Mesenchymal stem cell (in vitro differentiated cells and primary cell): Measurements from ENCODE around the gene LRP1B.
"Not testable (repeated sequence)": the region's sequence is repeated elsewhere in the genome, so short reads cannot be mapped to it uniquely, and the experiment has no call there.

Experiments
- DNase-seq: peaks from one replicate; pipeline ENCODE4 v3.0.0-alpha.2; 2013
- H2AFZ ChIP-seq: one replicate; pipeline ENCODE4 v1.6.1; 2013; ENCODE audit warnings: low read depth, mild to moderate bottlenecking, control low read depth, inconsistent platforms, low read length, moderate library complexity
- H2AK5ac ChIP-seq: 2 replicates; pipeline ENCODE4 v1.6.1; 2013; ENCODE audit warnings: low read length, moderate library complexity, mild to moderate bottlenecking, inconsistent platforms; ENCODE audit not compliant: severe bottlenecking
- H2BK120ac ChIP-seq: one replicate; pipeline ENCODE4 v1.6.1; 2013; ENCODE audit warnings: low read depth, mild to moderate bottlenecking, inconsistent platforms, low read length, moderate library complexity
- H2BK12ac ChIP-seq, 2 experiments: one replicate each; pipeline ENCODE4 v1.6.1; 2013; ENCODE audit warnings: inconsistent platforms in 2 of 2, low read length in 2 of 2, mild to moderate bottlenecking in 2 of 2, moderate library complexity in 2 of 2, control low read depth in 1 of 2
- H2BK15ac ChIP-seq: one replicate; pipeline ENCODE4 v1.6.1; 2013; ENCODE audit warnings: mild to moderate bottlenecking, low read depth, inconsistent platforms; ENCODE audit not compliant: poor library complexity, severe bottlenecking
- H2BK5ac ChIP-seq: 2 replicates; pipeline ENCODE4 v1.6.1; 2013; ENCODE audit warnings: low read depth, mild to moderate bottlenecking, low read length, control low read depth, inconsistent platforms; ENCODE audit not compliant: poor library complexity, severe bottlenecking
- H3K14ac ChIP-seq, 2 experiments: one replicate each; pipeline ENCODE4 v1.6.1; 2013; ENCODE audit warnings: inconsistent platforms in 2 of 2, low read length in 2 of 2, control low read depth in 1 of 2, mild to moderate bottlenecking in 1 of 2, moderate library complexity in 1 of 2
- H3K18ac ChIP-seq, 2 experiments: one replicate each; pipeline ENCODE4 v1.6.1; 2013; ENCODE audit warnings: inconsistent platforms in 2 of 2, low read length in 2 of 2, control low read depth in 1 of 2, low read depth in 1 of 2, mild to moderate bottlenecking in 1 of 2
- H3K23ac ChIP-seq, 2 experiments: one replicate each; pipeline ENCODE4 v1.6.1; 2013; ENCODE audit warnings: inconsistent platforms in 2 of 2, low read length in 2 of 2, mild to moderate bottlenecking in 2 of 2, moderate library complexity in 2 of 2, control low read depth in 1 of 2
- H3K27ac ChIP-seq: 2 replicates; pipeline ENCODE4 v1.5.1; 2013; ENCODE audit warnings: mild to moderate bottlenecking, moderate library complexity, low read length, control low read depth, inconsistent platforms; ENCODE audit not compliant: poor library complexity, severe bottlenecking
- H3K27me3 ChIP-seq, 2 experiments: 2 replicates each; pipeline versions ENCODE4 v1.6.1 to v1.7.0; 2013; ENCODE audit warnings: low read length in 2 of 2, mild to moderate bottlenecking in 2 of 2, moderate library complexity in 2 of 2, control low read depth in 1 of 2, inconsistent platforms in 1 of 2; ENCODE audit not compliant: control insufficient read depth in 1 of 2, insufficient read depth in 1 of 2
- H3K36me3 ChIP-seq, 2 experiments: 2 replicates each; pipeline versions ENCODE4 v1.6.1 to v1.7.0; 2013; ENCODE audit warnings: low read length in 2 of 2, control low read depth in 1 of 2, inconsistent platforms in 1 of 2, low read depth in 1 of 2, mild to moderate bottlenecking in 1 of 2; ENCODE audit not compliant: insufficient read depth in 2 of 2, control insufficient read depth in 1 of 2
- H3K4ac ChIP-seq, 2 experiments: one replicate each; pipeline ENCODE4 v1.6.1; 2013; ENCODE audit warnings: inconsistent platforms in 2 of 2, low read length in 2 of 2, mild to moderate bottlenecking in 2 of 2, moderate library complexity in 2 of 2, control low read depth in 1 of 2, low read depth in 1 of 2
- H3K4me1 ChIP-seq: 2 replicates; pipeline ENCODE4 v1.6.1; 2013; ENCODE audit warnings: low read depth, low read length, control low read depth; ENCODE audit not compliant: control insufficient read depth, insufficient read depth
- H3K4me2 ChIP-seq: 2 replicates; pipeline ENCODE4 v1.6.1; 2013; ENCODE audit warnings: low read length, mild to moderate bottlenecking, inconsistent platforms; ENCODE audit not compliant: poor library complexity, severe bottlenecking
- H3K4me3 ChIP-seq, 2 experiments: 2 replicates each; pipeline versions ENCODE4 v1.5.1 to v1.7.0; 2013; ENCODE audit warnings: low read length in 2 of 2, mild to moderate bottlenecking in 2 of 2, control low read depth in 1 of 2, low read depth in 1 of 2; ENCODE audit not compliant: insufficient read depth in 1 of 2
- H3K79me1 ChIP-seq: replicated peaks from 2 replicates; pipeline ENCODE4 v1.6.1; 2013; ENCODE audit warnings: mild to moderate bottlenecking, control low read depth, low read length, inconsistent platforms; ENCODE audit not compliant: poor library complexity, severe bottlenecking
- H3K9ac ChIP-seq: 2 replicates; pipeline ENCODE4 v1.7.0; 2013; ENCODE audit warnings: mild to moderate bottlenecking, low read length, moderate library complexity
- H3K9me3 ChIP-seq: 2 replicates; pipeline ENCODE4 v1.7.0; 2013; ENCODE audit warnings: mild to moderate bottlenecking, low read length; ENCODE audit not compliant: control insufficient read depth
- H4K8ac ChIP-seq: one replicate; pipeline ENCODE4 v1.6.1; 2013; ENCODE audit warnings: inconsistent platforms, mild to moderate bottlenecking, low read length, moderate library complexity
- H4K91ac ChIP-seq: one replicate; pipeline ENCODE4 v1.6.1; 2013; ENCODE audit warnings: mild to moderate bottlenecking, low read length, inconsistent platforms
- WGBS: methylation state at CpG from one replicate; pipeline ENCODE4 v1.1.7; 2013; ENCODE audit warnings: mixed read lengths; 5-methylcytosine and 5-hydroxymethylcytosine counted together

The LRP1B gene

DNA sequence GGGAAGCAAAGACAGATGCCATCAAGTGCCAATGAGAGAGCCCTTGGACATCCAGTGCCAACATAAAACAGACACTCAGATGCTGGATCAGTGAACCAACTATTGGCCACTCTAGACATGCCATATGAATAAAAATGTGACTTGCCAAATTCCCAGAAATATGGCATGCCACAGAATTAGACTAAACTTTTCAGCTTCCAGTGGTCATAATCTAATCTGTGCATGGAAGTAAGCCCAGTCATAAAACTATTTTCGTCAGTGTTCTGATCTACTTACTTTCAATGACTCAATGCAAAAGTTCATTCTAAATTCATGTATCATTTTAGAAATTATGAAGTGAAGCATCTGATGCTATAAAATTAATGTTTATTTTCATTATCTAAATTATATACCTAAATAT lies 1844.4 kb downstream of the LRP1B start:
- Histone ChIP-seq H3K4me3 (no peak overlapping the region), H3K9ac (no peak overlapping the region), H2BK120ac (no peak overlapping the region), H3K4me1 (no peaks in the 10 kb centered on the region), H3K18ac (no peak overlapping the region), H3K9me3 (no peaks in the 10 kb centered on the region), H3K4me2 (no peak overlapping the region), H4K91ac (no peak overlapping the region), H4K8ac (no peak overlapping the region), H3K27me3 (no peaks in the 10 kb centered on the region), H3K4ac (no peak overlapping the region), H3K14ac (no peak overlapping the region), H2BK5ac (no peak overlapping the region), H2BK15ac (no peak overlapping the region), H2AFZ (no peak overlapping the region), H3K23ac (no peak overlapping the region), H3K79me1 (no peaks in the 10 kb centered on the region), H3K27ac (no peak overlapping the region), H3K36me3 (no peaks in the 10 kb centered on the region), H2BK12ac (no peak overlapping the region), H2AK5ac (no peak overlapping the region)
- WGBS, result no CpG with 5 or more reads among the region's 1 CpG
- DNase-seq, result no peak

DNA sequence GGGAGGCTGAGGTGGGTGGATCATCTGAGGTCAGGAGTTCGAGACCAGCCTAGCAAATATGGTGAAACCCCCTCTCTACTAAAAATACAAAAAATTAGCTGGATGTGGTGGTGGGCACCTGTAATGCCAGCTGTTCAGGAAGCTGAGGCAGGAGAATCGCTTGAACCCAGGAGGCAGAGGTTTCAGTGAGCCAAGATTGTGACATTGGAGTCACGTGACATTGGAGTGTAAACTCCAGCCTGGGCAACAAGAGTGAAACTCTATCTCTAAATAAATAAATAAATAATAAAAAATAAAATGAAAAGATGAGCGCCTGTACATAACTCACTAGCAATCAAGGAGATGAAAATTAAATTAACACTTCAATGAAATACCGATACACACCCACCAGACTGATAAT lies 1853.5 kb downstream of the LRP1B start:
- H3K23ac ChIP-seq, H2AFZ ChIP-seq, H3K14ac ChIP-seq, H3K4ac ChIP-seq, H3K27me3 ChIP-seq, H3K36me3 ChIP-seq, H3K4me1 ChIP-seq, H2BK120ac ChIP-seq, H2AK5ac ChIP-seq, H2BK5ac ChIP-seq, H2BK12ac ChIP-seq, H3K4me2 ChIP-seq, H3K9ac ChIP-seq, H2BK15ac ChIP-seq, H3K79me1 ChIP-seq, H4K91ac ChIP-seq, DNase-seq, H3K18ac ChIP-seq, H4K8ac ChIP-seq, H3K27ac ChIP-seq, H3K9me3 ChIP-seq, H3K4me3 ChIP-seq: not testable (repeated sequence)
- WGBS, result 55% methylated on average over 3 of the region's 5 CpGs

DNA sequence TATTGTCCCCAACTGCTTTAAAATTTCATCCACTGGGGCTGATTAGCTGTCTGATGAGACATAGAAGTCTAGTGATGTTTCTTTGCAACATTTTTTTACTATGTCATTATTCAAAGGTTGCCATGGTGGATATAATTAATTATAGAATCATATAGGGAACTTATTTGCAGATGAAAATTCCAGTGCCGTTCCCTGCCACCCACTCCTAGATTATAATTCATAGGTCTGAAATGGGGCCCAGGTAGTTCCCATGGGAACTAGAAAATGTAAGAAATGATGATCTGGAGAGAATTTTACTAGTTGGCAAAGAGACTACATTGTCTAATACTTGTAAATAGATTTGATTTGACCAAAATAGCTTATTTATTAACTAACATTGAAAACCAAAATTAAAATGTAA lies 1854.2 kb downstream of the LRP1B start:
- no peak for DNase-seq
- Histone ChIP-seq H3K27ac (no peak overlapping the region), H3K4ac (no peak overlapping the region), H4K8ac (no peak overlapping the region), H3K23ac (no peak overlapping the region), H3K4me2 (no peak overlapping the region), H3K9ac (no peak overlapping the region), H3K9me3 (no peaks in the 10 kb centered on the region), H2BK15ac (no peak overlapping the region), H3K36me3 (no peaks in the 10 kb centered on the region), H3K27me3 (no peaks in the 10 kb centered on the region), H3K4me3 (no peak overlapping the region), H2BK12ac (no peak overlapping the region), H4K91ac (no peak overlapping the region), H3K14ac (no peak overlapping the region), H2BK120ac (no peak overlapping the region), H3K18ac (no peak overlapping the region), H3K79me1 (no peaks in the 10 kb centered on the region), H3K4me1 (no peaks in the 10 kb centered on the region), H2AK5ac (no peak overlapping the region), H2AFZ (no peak overlapping the region), H2BK5ac (no peak overlapping the region)
- WGBS, result no CpG with 5 or more reads among the region's 1 CpG

- H2BK5ac ChIP-seq, result no peak overlapping the region
- no peak overlapping the region for H4K91ac ChIP-seq
- no peak overlapping the region for H2BK12ac ChIP-seq
- H3K36me3 ChIP-seq, result no peaks in the 10 kb centered on the region
- H3K79me1 ChIP-seq, result no peaks in the 10 kb centered on the region
- H3K4me1 ChIP-seq, result no peaks in the 10 kb centered on the region
- no peaks in the 10 kb centered on the region for H3K27me3 ChIP-seq
- no peak overlapping the region for H3K27ac ChIP-seq
- no peak overlapping the region for H2AFZ ChIP-seq
- H3K9me3 ChIP-seq, result no peaks in the 10 kb centered on the region
- H3K4me2 ChIP-seq, result no peak overlapping the region
- no peak overlapping the region for H2BK15ac ChIP-seq
- no peak overlapping the region for H3K18ac ChIP-seq
- DNase-seq, result no peak
- H3K14ac ChIP-seq, result no peak overlapping the region
- no peak overlapping the region for H3K23ac ChIP-seq
- H3K4ac ChIP-seq, result no peak overlapping the region
- H4K8ac ChIP-seq, result no peak overlapping the region
- H3K9ac ChIP-seq, result no peak overlapping the region
- H2AK5ac ChIP-seq, result no peak overlapping the region
- 82% methylated on average over 7 of the region's 7 CpGs for WGBS
- H2BK120ac ChIP-seq, result no peak overlapping the region
- no peak overlapping the region for H3K4me3 ChIP-seq
Observed at GRCh38 chr2:140275427-140275826, 1855.4 kb downstream of the LRP1B start.
